Measurements from ENCODE around the gene PERCC1. TPM values are rescaled to one million over a fixed set of nuclear protein-coding genes. Genes with fewer than 3 reads are reported as not detected.
"Not testable (repeated sequence)": the region's sequence is repeated elsewhere in the genome, so short reads cannot be mapped to it uniquely, and the experiment has no call there.

Gene PERCC1
- total RNA-seq, 1 experiment from 2014 or later: not detected

DNA sequence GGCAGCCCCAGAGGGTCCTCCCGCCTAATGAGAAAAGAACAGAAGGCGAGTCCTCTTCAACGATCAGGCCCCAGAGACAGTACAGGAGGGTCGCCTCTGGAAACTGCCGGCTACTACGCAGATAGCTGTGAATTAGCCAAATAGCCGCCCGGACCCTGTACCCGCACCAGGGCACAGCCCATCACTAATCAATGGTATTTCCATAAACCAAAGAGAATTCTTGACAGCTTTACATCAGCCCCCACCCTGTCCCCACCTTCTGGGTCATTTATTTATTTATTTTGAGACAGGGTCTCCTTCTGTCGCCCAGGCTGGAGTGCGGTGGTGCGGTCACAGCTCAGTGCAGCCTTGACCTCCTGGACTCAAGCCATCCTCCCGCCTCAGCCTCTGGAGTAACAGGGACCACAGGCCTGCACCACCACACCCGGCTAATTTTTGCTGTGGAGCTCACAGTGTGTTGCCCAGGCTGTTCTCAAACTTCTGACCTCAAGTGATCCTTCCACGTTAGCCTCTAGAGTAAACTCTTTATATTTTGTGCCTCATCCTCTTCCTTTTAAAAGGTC is 44.8 kb downstream of the PERCC1 start:
- DNase-seq (ENCODE audit: low spot score) (no peak), ATAC-seq (peak; percentile 54)
- CTCF ChIA-PET: no interaction called here
- Mint-ChIP-seq H3K4me1 (peaks cover 9% of the 10 kb centered on the region), H3K4me3 (peak overlapping the region; percentile 72), H3K27ac (peak overlapping the region; percentile 36; the same call in 1 of the 2 replicates), H3K27me3 (ENCODE audit: low read depth) (peaks cover 5% of the 10 kb centered on the region), H3K36me3 (no peaks in the 10 kb centered on the region), H3K9me3 (peaks cover 14% of the 10 kb centered on the region)
- POLR2A ChIA-PET: no interaction called here
- no peak for TF ChIP-seq HMGA2 (CRISPR knock-in tag; IDR thresholded peaks at IDR 0.05)
- no peak for TF ChIP-seq NFE2L1 (CRISPR knock-in tag; IDR thresholded peaks at IDR 0.05)

GRCh38 chr16:1477033-1477432 is 46.2 kb downstream of the PERCC1 start:
- ChIA-PET POLR2A (no interaction called here), CTCF (interaction anchor here (0.6 kb wide), 1 partner anchor 150 kb away, joined by 3 read pairs; no protein-coding TSS in a partner anchor)
- no peak overlapping the region for H3K4me3 Mint-ChIP-seq
- DNase-seq (ENCODE audit: low spot score) (no peak), ATAC-seq (no peak)
- TF ChIP-seq ZNF396 (CRISPR knock-in tag; IDR thresholded peaks at IDR 0.05; ENCODE audit: borderline replicate concordance) (no peak), ZNF138 (CRISPR knock-in tag; conservative IDR thresholded peaks at IDR 0.05) (no peak), SMAD4 (CRISPR knock-in tag; IDR thresholded peaks at IDR 0.05) (no peak)
- H3K27me3 Mint-ChIP-seq (ENCODE audit: low read depth): peaks cover 12% of the 10 kb centered on the region
- no peaks in the 10 kb centered on the region for H3K36me3 Mint-ChIP-seq
- H3K27ac Mint-ChIP-seq: no peak overlapping the region
- H3K9me3 Mint-ChIP-seq: peaks cover 14% of the 10 kb centered on the region
- peaks cover 9% of the 10 kb centered on the region for H3K4me1 Mint-ChIP-seq

DNA sequence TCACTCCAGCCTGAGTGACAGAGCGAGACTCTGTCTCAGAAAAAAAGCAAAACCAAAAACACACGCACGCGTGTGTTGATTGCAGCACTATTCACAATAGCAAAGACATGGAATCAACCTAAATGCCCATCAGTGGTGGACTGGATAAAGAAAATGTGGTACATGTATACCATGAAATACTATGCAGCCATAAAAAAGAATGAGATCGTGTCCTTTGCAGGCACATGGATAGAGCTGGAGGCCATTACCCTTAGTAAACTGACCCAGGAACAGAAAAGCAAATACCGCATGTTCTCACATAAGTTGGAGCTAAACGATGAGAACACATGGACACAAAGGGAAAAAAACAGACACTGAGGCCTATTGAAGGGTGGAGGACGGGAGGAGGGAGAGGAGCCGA is 48.1 kb downstream of the PERCC1 start:
- H3K4me3 Mint-ChIP-seq; H3K27ac Mint-ChIP-seq; DNase-seq (ENCODE audit: low spot score); H3K4me1 Mint-ChIP-seq; ATAC-seq; CTCF ChIA-PET; H3K36me3 Mint-ChIP-seq; POLR2A ChIA-PET: not testable (repeated sequence)
- H3K27me3 Mint-ChIP-seq (ENCODE audit: low read depth): peaks cover 24% of the 10 kb centered on the region
- peaks cover 14% of the 10 kb centered on the region for H3K9me3 Mint-ChIP-seq

- no peak for ATAC-seq
- DNase-seq (ENCODE audit: low spot score): no peak
- Mint-ChIP-seq H3K27me3 (ENCODE audit: low read depth) (peaks cover 24% of the 10 kb centered on the region), H3K36me3 (no peaks in the 10 kb centered on the region), H3K27ac (no peak overlapping the region), H3K4me1 (no peaks in the 10 kb centered on the region), H3K4me3 (no peak overlapping the region), H3K9me3 (peaks cover 11% of the 10 kb centered on the region)
- CTCF ChIA-PET: no interaction called here
- POLR2A ChIA-PET: no interaction called here
- TF ChIP-seq ELF4 (CRISPR knock-in tag; IDR thresholded peaks at IDR 0.05; ENCODE audit: low read depth) (no peak), AR (CRISPR knock-in tag; IDR thresholded peaks at IDR 0.05) (no peak), SMAD4 (CRISPR knock-in tag; IDR thresholded peaks at IDR 0.05) (no peak), ATF1 (CRISPR knock-in tag; IDR thresholded peaks at IDR 0.05) (no peak), E2F1 (CRISPR knock-in tag; IDR thresholded peaks at IDR 0.05) (no peak), TCF7 (CRISPR knock-in tag; IDR thresholded peaks at IDR 0.05; ENCODE audit: low read depth) (no peak), HMGA2 (CRISPR knock-in tag; IDR thresholded peaks at IDR 0.05) (no peak), MLX (CRISPR knock-in tag; IDR thresholded peaks at IDR 0.05) (no peak), IRF2 (CRISPR knock-in tag; IDR thresholded peaks at IDR 0.05; ENCODE audit: borderline replicate concordance, low read depth) (no peak), NR3C1 (CRISPR knock-in tag; conservative IDR thresholded peaks at IDR 0.05; ENCODE audit: low read depth) (no peak), PRRX2 (CRISPR knock-in tag; IDR thresholded peaks at IDR 0.05) (no peak)
- TF ChIP-seq, protein P1, sequence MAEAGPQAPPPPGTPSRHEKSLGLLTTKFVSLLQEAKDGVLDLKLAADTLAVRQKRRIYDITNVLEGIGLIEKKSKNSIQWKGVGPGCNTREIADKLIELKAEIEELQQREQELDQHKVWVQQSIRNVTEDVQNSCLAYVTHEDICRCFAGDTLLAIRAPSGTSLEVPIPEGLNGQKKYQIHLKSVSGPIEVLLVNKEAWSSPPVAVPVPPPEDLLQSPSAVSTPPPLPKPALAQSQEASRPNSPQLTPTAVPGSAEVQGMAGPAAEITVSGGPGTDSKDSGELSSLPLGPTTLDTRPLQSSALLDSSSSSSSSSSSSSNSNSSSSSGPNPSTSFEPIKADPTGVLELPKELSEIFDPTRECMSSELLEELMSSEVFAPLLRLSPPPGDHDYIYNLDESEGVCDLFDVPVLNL (CRISPR knock-in tag; IDR thresholded peaks at IDR 0.05; ENCODE audit: borderline replicate concordance, low read depth): no peak
- TF ChIP-seq, protein P2, sequence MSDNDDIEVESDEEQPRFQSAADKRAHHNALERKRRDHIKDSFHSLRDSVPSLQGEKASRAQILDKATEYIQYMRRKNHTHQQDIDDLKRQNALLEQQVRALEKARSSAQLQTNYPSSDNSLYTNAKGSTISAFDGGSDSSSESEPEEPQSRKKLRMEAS (CRISPR knock-in tag; IDR thresholded peaks at IDR 0.05): no peak
Measured at GRCh38 chr16:1481906-1482835, 51.3 kb downstream of the PERCC1 start.
